SU-DHL-6 (cell line): ENCODE results near the gene AFF2.

Source experiments
- H2AFZ ChIP-seq: fragments of 200-600 bp; sonication (generic); 2 replicates; pipeline ENCODE4 v1.6.1; 2014; ENCODE audit warnings: low read depth, mild to moderate bottlenecking, moderate library complexity, mixed read lengths, antibody characterized with exemption, low read length; ENCODE audit not compliant: severe bottlenecking
- H3F3A ChIP-seq: fragments of 200-600 bp; shearing (Covaris generic); 2 replicates; pipeline ENCODE4 v1.6.0; 2016; ENCODE audit warnings: antibody characterized with exemption, mild to moderate bottlenecking; ENCODE audit not compliant: insufficient read depth
- H3K27ac ChIP-seq: fragments of 200-600 bp; sonication (generic); 2 replicates; pipeline ENCODE4 v1.5.1; 2016; ENCODE audit warnings: low read depth, mild to moderate bottlenecking, low read length, moderate library complexity, mixed read lengths
- H3K27me3 ChIP-seq: fragments of 200-600 bp; sonication (generic), shearing (Covaris generic); 2 replicates; pipeline ENCODE4 v1.6.0; 2014; ENCODE audit warnings: mild to moderate bottlenecking, low read length
- H3K36me3 ChIP-seq: fragments of 200-600 bp; sonication (generic); 2 replicates; pipeline ENCODE4 v1.6.1; 2014; ENCODE audit warnings: mild to moderate bottlenecking, low read length, mixed read lengths
- H3K4me2 ChIP-seq: fragments of 300-600, 200-600 bp; shearing (Covaris generic), sonication (generic); 2 replicates; pipeline ENCODE4 v1.6.0; 2014; ENCODE audit warnings: low read length, low read depth, mild to moderate bottlenecking; ENCODE audit not compliant: poor library complexity, severe bottlenecking
- H3K4me3 ChIP-seq: fragments of 200-600 bp; sonication (generic); 2 replicates; pipeline ENCODE4 v1.5.1; 2014; ENCODE audit warnings: antibody characterized with exemption, low read length, mild to moderate bottlenecking, mixed read lengths; ENCODE audit not compliant: insufficient read depth, poor library complexity, severe bottlenecking
- H3K79me2 ChIP-seq: fragments of 200-600 bp; sonication (generic); 2 replicates; pipeline ENCODE4 v1.6.1; 2014; ENCODE audit warnings: mild to moderate bottlenecking, low read length, moderate library complexity; ENCODE audit not compliant: insufficient read depth
- H3K9ac ChIP-seq: fragments of 200-600 bp; sonication (generic); 2 replicates; pipeline ENCODE4 v1.7.0; 2014; ENCODE audit warnings: mild to moderate bottlenecking, low read length
- H3K9me2 ChIP-seq: fragments of 200-600 bp; sonication (generic); replicated peaks from 2 replicates; pipeline ENCODE4 v1.6.1; 2014; ENCODE audit warnings: low read length; ENCODE audit not compliant: insufficient read depth
- H3K9me3 ChIP-seq: fragments of 200-600 bp; sonication (generic); 2 replicates; pipeline ENCODE4 v1.6.1; 2014; ENCODE audit warnings: low read length, mixed read lengths; ENCODE audit not compliant: insufficient read depth
- H4K20me1 ChIP-seq: fragments of 200-600 bp; sonication (generic); 2 replicates; pipeline ENCODE4 v1.6.1; 2014; ENCODE audit warnings: low read depth, mild to moderate bottlenecking, antibody characterized with exemption, low read length, moderate library complexity, mixed read lengths
- CTCF ChIP-seq: fragments of 200-600 bp; sonication (generic); IDR thresholded peaks from one replicate; pipeline ENCODE4 v1.5.1; 2017; ENCODE audit warnings: antibody characterized with exemption, mild to moderate bottlenecking, low read length, moderate library complexity; ENCODE audit not compliant: insufficient read depth, poor library complexity, severe bottlenecking
- EZH2phosphoT487 ChIP-seq: fragments of 200-600 bp; sonication (generic), shearing (Covaris generic); conservative IDR thresholded peaks from 2 replicates; pipeline ENCODE4 v1.6.1; 2018; ENCODE audit warnings: mild to moderate bottlenecking, antibody characterized with exemption, low read length, moderate library complexity, mixed read lengths

Gene AFF2

GRCh38 chrX:148567779-148568178, 67.4 kb downstream of the AFF2 start:
- peaks cover 5% of the 10 kb centered on the region; the same call in 1 of the 2 replicates for H3F3A ChIP-seq
- no peak overlapping the region for H3K4me2 ChIP-seq
- no peaks in the 10 kb centered on the region for H3K27me3 ChIP-seq
- H3K79me2 ChIP-seq: peaks cover 100% of the 10 kb centered on the region
- no peak overlapping the region for H3K4me3 ChIP-seq
- H3K9me3 ChIP-seq: no peaks in the 10 kb centered on the region
- no peak overlapping the region for H3K9ac ChIP-seq
- H2AFZ ChIP-seq: no peak overlapping the region
- TF ChIP-seq CTCF: no peak
- TF ChIP-seq EZH2phosphoT487: no peak
- no peaks in the 10 kb centered on the region for H3K9me2 ChIP-seq
- H4K20me1 ChIP-seq: no peaks in the 10 kb centered on the region
- H3K36me3 ChIP-seq: no peaks in the 10 kb centered on the region
- no peak overlapping the region for H3K27ac ChIP-seq

DNA sequence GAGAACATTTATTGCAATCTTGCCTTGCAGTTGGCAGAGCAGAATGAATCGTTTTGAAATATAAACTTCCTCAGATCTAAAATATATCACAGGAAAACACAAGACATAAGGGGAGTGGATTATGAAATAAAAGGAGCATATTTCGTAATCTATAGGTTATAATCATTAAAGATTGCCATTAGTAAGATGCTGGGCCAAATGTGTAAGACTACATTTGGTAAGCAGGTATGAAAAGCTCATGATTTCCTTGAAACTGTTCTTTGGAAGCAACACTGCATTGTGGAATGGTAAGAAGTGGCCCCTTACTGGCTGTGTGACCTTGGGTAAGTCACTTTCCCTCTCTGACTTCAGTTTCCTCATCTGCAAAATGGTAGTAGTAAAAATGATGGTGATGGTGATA, 68.3 kb downstream of the AFF2 start:
- peaks cover 100% of the 10 kb centered on the region for H3K79me2 ChIP-seq
- no peaks in the 10 kb centered on the region for H3K27me3 ChIP-seq
- H3K9me3 ChIP-seq: no peaks in the 10 kb centered on the region
- no peak overlapping the region for H2AFZ ChIP-seq
- H3K36me3 ChIP-seq: no peaks in the 10 kb centered on the region
- TF ChIP-seq CTCF (no peak), EZH2phosphoT487 (no peak)
- H3F3A ChIP-seq: peaks cover 10% of the 10 kb centered on the region; the same call in 1 of the 2 replicates
- no peaks in the 10 kb centered on the region for H4K20me1 ChIP-seq
- no peak overlapping the region for H3K4me2 ChIP-seq
- no peak overlapping the region for H3K4me3 ChIP-seq
- no peak overlapping the region for H3K27ac ChIP-seq
- H3K9me2 ChIP-seq: no peaks in the 10 kb centered on the region
- H3K9ac ChIP-seq: no peak overlapping the region

- H3K4me3 ChIP-seq: no peak overlapping the region
- no peaks in the 10 kb centered on the region for H3K9me3 ChIP-seq
- H3K4me2 ChIP-seq: peak overlapping the region; percentile 96
- H3K27ac ChIP-seq: peak overlapping the region; percentile 81
- no peak overlapping the region for H2AFZ ChIP-seq
- no peaks in the 10 kb centered on the region for H3K36me3 ChIP-seq
- H3K79me2 ChIP-seq: peaks cover 99% of the 10 kb centered on the region
- H3F3A ChIP-seq: peaks cover 19% of the 10 kb centered on the region; the same call in 1 of the 2 replicates
- H3K9ac ChIP-seq: no peak overlapping the region
- TF ChIP-seq EZH2phosphoT487: no peak
- no peak for TF ChIP-seq CTCF
- no peaks in the 10 kb centered on the region for H3K9me2 ChIP-seq
- H3K27me3 ChIP-seq: no peaks in the 10 kb centered on the region
- H4K20me1 ChIP-seq: no peaks in the 10 kb centered on the region
Observed at GRCh38 chrX:148572337-148572736, 71.9 kb downstream of the AFF2 start.
